Activated T-helper 9 cell treated with anti-CD3 and anti-CD28 coated beads, Interleukin-2, amount 50 U/mL, for 16 hours (primary cell): ENCODE data around the gene OTOP3.

Source experiments
- DNase-seq: peaks from one replicate; pipeline ENCODE4 v3.0.0-alpha.2; 2020; ENCODE audit warnings: low read depth

The OTOP3 gene

DNA sequence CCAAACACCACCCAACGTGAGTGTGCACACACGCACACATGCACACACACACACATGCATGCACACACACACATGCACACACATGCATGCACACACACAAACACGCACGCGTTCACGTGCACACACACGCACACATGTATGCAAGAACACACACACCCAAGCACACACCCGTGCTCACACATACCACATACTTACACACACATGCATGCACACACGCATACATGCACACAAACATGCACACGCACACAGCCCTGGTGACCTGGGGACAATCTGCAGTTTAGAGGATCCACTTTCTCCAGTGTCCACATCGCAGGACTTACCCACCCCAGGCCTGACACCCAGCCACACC lies 18.9 kb upstream of the OTOP3 start:
- DNase-seq = no peak

DNA sequence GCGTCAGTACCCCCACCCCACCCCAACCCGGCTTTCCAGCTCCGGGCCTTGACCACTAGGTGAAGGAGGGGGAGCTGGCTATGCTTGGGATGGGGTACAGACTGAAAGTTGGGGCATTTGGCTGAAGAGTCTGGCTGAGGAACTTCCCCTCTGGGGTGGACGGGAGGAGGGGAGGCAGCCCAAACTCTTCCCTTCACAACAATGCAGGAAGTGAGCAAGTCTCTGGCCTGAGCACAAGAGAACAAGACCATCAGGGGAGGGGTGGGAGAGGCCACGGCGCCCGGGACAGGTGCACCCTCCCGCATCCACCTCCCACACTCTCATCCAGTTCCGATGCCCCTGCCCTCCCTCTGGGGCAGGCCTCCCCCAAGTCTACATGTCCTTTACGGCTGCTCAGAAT lies 18.3 kb upstream of the OTOP3 start:
- no peak for DNase-seq

DNA sequence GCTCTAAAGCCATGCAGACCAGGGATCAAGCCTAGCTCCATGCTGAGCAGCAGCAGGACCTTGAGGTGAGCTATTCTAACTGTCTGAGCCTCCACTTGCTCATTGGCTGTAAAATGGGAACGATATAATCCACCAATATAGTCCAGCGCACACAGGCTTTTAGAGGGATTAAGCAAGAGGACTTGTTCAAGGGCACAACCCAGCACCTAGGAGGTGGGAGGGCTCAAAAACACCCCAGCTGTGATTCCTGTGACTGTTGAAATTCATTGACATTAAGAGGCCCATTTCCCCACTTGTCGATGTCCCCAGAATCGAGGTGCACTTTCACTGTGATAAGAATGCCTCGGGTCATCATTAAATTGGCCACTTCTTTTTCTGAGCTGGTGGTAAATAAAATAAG lies 16.8 kb upstream of the OTOP3 start:
- no peak for DNase-seq

DNA sequence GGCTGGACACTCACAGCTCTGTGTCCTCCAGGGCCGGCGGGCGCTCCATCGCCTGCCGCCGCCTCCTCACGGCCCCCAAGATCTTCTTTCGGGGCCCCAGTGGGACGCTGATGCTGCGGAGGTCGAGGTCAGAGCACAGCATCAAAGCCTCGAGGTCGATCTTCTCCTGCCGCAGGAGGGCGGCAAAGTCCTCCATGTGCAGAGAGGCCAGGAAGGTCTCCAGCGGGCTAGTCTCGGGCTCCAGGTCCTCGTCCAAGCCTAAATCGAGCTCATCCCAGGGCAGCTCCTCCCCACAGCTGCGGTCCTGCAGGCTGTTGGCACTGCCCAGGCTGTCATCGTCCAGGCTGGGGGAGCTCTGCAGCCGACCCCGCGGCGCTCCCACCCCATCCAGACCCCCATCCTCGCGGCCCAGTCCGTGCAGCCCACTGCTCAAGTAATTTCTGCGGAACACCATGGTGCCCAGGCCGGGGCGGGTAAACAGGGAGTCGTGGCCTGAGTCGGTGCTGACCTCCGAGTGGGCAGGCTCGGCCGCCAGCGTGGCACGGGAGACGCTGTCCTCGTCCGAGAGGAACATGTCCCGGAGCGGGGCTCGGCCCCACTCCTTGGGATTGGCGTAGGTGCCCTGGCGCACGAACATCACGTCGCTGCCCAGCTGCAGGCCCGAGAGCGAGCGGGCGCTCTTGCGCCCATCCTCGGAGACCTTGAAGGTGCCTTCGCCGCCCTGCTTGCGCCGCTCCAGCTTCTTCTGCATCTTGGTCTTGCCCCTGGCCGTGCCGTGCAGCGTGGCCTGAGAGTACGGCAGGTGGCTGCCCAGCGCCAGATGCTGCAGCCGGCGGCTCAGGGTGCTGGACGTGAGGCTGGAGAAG lies 16.0 kb upstream of the OTOP3 start:
- no peak for DNase-seq

DNA sequence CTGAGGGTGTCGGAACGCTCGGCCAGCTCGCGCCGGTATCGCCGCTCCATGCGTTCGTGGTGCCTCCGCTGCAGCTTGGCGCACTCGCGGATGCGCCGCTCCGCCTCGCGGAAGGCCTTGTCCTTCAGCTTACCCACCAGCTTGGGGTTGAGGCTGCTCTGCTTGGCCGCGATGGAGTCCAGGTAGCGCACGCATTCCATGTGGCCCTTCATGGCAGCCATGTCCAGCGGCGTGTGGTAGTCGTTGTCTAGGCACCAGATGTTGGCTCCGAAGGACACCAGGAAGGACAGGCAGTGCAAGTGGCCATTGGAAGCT lies 15.4 kb upstream of the OTOP3 start:
- DNase-seq = no peak

DNA sequence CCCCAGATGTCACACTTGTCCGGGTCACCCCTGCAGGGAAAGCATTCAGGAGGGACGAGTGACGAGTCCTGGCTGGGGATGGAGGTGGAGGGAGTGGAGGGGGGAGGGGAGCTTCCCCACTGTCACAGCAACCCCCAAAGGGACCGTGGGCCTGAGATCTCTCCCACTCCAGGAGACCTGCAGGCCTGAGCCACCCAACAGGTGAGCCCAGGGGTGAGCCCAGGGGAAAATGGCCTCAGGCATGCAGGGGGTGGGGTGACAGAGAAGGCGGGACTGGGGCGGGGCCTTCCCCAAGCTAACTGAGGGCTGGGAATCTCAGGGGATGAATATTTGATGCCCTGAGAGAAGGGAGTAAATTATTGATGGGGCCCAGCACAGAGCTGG lies 15.1 kb upstream of the OTOP3 start:
- no peak for DNase-seq

DNA sequence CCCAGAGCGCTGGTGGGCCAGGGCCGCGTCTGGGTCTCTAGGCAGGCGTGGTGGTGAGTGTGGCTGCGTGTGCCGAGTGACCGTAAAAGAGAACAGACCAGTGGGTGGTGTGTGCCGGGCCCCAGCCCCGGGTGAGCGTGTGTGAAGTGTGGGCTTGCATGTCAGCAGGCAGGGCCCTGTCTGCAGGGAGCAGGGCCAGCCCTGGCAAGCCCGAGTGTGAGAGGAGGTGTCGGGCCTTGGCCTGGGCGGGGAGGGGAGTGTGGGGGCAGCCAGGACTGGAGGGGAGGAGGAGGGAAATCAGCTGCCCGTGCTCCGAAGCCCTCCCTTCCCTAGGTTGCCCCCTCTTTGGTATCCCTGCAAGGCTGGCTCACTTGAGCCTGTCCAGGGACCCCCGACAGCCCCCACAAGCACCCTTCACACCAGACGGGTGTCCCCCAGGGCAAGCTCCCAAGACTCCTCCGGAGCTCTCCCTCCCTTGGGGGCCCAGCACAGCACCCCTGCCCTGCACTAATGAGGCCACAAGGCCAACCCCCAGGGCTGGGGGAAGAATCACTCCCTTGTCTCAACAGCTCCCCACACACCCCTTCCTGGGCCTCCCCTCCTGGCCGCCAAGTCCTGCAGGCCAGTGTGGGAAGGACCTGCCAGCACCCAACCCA lies 14.5 kb upstream of the OTOP3 start:
- no peak for DNase-seq

DNA sequence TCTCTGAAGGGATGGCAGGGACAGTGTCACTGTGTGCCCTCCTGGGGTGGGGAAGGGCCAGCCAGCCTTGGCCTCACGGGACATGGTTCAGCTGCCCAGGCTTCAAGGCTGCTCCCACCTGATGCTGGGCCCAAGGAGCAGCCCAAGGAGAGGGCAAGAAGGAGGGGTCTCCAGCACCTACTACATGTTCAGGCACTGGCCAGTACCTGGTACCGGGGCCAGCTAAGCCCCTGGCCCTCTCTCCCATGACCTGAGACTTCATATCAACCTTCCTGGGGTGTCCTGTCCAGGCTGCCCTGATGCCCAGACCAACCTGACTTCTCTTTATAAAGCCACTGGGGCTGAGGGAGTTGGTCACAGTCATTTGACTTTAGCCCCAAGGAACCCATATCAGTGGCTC lies 13.9 kb upstream of the OTOP3 start:
- no peak for DNase-seq

DNA sequence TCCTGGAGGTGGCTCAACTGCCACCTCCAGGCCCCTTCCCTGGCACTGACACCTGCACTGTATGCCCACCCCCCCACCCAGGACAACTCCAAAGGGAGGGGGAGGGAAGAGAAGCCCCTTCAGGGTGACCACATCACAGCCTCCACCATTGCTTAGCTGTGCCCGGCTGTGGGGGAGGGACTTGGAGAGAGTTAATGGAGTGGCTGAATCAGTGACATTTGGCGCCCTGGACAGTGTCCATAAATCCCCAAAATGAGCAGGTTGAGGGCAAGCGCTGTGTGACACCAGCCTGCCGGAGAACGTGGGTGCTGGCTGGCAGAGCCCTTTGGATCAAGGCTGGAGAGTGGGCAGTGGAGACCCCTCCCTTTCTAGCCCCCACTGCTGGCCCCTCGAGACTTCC lies 13.5 kb upstream of the OTOP3 start:
- DNase-seq = no peak

DNA sequence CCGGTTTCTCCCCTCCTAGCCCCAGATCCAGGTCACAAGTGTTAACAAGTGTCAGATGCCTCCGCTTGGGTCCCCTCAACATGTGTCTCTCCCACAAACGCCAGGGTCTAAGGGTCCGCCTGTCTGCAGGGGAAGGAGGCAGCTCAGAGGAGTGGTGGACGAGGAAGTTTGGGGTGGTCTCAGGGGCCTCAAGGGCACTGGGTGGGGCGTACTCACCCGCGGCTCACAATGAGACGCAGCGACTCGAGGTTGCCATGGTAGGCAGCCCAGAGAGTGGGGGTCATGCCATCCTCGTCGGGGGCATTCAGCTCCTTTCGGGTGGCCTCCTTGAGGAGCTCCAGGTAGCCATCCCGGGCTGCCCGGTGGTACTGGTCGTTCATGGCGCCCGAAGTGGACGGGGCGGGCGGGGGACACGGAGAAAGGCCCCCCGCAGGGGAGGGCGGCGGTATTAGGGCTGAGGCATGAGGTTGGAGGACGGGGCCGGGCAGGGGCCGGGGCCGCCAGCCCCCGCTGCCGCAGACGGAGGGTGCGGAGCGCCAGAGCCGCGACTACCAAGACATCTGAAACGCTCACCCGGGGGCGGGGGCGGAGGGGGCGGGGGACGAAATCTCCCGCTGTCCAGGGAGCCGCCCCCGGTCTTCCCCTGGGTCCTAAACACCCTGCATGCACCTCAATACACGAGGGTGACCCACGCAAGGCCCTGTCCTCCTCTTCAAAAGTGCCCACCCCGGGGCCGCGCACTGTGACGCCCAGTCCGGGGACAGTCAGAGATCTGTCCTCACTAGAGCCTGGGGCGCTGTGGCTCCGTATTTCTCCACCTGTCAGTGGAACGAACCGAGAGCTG lies 12.8 kb upstream of the OTOP3 start, which contains the start of gene USH1G:
USH1G (minus strand) TSS at position 562 of the 844 bp plus-strand sequence; CDS start at position 380, 182 bp downstream.
- no peak for DNase-seq

DNA sequence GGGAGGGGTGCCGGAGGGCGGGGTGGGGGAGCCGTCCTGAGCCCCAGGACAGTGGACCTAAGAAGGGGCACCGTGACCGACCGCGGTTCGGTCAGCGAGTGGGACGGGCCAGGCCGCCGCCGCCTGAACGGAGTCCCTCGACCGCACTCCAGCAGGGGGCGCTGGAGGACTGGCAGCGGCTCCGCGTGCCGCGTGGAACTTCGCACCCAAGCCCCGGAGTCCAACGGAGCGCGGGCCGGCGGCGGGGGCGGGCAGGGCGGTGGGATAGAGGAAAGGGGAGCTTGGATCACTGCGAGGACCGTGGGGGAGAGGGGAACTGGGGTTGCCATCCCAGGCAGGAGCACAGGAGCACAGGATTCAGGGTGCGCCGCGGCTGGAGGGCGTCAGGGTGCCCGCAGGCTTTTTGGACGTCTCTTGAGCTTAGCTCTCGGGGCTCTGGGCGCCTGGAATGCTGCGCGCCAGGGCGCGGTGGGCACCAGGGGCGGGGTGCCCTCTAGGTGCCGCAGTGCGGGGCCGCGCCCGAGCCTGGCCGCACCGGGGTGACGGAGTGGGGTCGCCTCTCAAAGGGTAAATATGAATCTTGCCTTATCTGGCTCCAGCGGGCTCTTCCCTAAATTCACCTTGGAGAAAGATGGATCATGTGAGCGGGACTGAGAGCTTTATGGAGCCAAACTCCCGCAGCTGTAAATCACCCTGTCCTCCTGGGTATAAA lies 12.0 kb upstream of the OTOP3 start:
- peak; percentile 58 for DNase-seq

DNA sequence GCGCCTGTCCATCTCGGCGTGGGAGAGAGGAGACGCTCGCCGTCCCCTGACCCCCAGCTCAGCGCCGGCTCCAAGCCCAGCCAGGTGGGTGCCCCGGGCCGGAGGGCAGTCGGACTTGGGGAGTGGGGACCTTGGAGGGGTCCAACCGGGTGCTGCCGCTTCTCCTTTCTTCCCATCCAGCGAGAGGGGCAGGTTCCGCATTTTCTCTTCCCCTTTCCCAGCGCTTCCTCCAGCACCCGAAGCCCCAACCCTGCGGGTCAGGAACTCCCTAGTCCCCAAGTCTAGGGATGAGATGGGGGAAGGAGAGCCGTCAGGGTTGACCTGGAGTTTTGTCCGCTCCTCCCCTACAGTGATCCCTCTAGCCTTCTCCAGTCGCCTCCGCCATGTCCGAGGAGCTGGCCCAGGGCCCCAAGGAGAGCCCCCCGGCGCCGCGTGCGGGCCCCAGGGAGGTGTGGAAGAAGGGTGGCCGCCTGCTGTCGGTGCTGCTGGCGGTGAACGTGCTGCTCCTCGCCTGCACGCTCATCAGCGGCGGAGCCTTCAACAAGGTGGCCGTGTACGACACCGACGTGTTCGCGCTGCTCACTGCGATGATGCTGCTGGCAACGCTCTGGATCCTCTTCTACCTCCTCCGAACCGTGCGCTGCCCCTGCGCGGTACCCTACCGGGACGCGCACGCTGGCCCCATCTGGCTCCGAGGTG lies 11.3 kb upstream of the OTOP3 start, which contains the start of gene OTOP2:
OTOP2 (plus strand) TSS at position 24 of the 699 bp plus-strand sequence; CDS start at position 384, 360 bp downstream.
- DNase-seq = no peak

DNA sequence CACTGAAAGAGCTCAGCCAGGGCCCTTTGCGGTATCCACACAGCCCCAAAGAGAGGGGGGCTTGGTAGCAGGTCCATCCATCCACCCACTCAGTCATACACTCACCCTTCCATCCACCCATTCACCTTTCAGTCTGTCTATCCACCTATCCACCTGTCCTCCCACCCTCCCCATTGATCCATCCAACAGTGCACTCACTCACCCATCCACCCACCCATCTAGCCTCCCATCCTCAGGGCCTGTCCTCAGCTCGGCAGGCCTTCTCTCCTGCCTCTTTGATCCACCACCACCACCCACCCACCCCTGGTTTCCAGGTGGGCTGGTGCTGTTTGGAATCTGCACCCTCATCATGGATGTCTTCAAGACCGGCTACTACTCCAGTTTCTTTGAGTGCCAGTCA lies 10.5 kb upstream of the OTOP3 start:
- no peak for DNase-seq

DNA sequence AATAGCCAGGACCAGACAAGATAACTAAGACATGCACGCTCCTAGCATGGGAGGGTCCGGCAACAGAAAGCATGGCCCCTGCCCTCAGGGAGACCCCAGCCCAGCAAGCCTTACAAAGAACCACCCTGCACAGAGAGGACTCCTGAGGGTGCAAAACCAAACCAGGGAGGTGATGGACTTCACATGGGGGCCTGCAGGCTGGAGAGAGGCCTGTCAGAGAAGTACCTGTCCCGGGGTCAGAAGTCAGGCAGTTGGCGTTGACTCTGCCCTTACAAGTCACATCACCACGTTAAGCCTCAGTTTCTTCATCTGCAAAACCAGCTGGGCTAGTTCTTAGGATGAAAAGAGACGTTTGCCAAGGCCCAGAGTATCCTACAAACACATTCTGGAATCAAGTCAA lies 6.9 kb upstream of the OTOP3 start:
- DNase-seq = no peak

DNA sequence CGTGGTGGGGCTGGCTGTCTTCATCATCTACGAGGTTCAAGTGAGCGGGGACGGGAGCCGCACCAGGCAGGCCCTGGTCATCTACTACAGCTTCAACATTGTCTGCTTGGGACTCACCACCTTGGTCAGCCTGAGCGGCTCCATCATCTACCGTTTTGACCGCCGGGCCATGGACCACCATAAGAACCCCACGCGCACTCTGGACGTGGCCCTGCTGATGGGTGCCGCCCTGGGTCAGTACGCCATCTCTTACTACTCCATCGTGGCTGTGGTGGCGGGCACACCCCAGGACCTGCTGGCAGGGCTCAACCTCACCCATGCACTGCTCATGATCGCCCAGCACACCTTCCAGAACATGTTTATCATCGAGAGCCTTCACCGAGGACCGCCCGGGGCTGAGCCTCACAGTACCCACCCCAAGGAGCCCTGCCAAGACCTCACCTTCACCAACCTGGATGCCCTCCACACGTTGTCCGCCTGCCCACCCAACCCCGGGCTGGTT lies 5.1 kb upstream of the OTOP3 start:
- DNase-seq = no peak

DNA sequence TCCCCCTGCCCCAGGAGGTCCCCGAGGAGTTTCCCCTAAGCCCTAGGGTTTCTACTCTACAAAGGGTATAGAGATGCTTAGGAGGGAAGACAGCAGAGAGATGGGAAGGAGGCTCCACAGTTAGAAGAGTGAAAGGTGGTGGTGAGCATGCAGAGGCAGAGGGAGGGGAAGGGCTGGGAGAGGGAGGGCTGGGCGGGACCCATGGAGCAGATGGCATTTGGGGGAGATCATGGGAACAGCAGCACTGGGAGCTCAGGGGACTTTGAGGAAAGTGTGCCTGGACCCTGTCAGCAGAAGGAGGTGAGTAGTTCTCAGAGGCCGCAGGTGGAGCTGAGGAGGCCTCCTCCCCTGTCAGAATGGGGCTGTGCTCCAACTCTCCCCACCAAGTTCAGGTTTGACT lies 650 bp upstream of the OTOP3 start:
- DNase-seq = no peak

DNA sequence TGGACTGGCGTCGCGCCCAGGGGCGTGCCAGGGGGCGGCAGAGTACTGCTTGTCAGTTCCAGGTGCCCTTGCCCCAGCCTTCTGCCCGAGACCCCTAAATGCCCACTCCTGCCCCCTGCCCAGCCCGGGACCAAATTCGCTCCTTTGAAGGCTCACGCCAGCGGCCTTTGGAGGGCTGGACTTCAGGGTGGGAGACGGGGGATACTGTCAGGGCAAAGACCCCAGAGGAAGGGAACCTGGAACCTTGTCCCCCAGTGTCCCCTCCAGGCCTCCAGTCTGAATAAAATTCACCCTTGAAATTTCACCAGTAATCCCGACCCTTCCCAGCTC lies 737 bp downstream of the OTOP3 start:
- DNase-seq = no peak

DNA sequence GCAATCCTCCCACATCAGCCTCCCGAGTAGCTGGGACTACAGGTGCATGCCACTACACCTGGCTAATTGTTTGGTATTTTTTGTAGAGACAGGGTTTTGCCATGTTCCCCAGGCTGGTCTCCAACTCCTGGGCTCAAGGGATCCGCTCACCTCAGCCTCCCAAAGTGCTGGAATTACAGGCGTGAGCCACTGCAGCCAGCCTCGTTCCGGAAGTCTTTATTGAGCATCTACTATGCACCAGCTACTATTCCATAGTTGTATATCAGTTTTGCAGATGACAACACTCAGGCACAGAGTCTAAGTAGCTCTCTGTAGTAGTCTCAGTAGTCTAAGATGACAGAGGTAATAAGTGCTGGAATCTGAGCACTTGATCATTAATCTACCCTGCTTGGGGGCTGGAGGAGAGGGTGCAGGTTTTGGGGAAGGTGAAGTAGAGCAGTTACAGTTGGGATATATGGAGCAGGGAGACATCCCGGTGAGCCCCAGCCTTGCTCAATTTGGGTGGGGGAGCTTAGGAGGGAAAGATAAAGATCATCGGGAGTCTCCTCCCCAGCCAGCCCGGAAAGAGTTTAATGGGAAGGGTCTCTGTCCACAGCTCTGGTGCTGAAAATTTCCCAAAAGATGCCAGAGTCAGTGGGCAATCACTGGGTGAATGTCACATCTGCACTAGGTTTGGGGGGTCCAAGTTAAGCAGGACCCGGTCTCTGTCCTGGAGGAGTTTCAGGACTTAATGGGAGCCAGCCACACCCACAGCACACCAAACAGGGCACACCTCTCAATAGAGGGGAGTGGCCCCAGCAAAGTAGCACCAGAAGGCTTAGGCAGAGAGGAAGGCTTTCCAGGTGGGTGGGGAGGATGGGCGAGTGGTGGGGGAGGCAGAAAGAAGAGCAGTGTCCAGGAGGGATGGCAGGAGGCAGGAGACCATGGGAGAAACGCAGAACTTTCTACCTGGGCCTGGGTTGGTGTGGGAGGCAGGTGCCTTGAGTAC lies 1.7 kb downstream of the OTOP3 start:
- DNase-seq = no peak

DNA sequence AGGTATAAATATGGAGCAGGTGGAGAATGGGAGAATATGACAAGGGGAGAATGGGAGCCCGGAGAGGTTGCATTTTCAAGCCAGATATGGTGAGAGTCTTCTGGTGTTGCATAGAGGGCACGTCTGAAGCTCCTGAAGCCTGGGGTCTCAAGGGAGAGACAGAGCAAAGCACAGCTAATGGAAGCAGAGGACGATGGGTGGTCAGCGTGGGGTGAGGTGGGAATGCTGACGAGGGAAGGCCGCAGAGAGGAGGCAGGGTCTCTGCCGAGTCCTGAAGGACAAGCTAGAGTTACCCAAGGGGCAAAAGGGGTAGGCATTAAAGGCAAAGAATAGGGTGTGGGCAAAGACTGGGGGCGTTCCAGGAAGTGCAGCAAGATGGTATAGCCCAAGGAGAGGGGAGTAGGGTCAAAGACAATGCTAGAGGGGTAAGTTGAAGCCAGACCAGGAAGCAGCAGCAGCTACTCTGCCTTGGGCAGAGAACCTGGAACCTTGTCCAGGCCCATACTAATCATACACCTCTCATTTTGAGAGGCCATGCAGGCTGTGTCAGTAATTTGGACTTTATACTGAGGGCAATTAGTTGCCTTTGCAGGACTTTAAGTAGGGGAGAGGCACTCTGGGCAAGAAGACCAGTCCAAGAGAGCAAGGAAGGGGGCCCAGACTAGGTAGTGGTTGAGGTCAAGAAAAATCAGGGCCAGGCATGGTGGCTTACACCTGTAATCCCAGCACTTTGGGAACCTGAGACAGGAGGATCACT lies 2.7 kb downstream of the OTOP3 start:
- no peak for DNase-seq

DNA sequence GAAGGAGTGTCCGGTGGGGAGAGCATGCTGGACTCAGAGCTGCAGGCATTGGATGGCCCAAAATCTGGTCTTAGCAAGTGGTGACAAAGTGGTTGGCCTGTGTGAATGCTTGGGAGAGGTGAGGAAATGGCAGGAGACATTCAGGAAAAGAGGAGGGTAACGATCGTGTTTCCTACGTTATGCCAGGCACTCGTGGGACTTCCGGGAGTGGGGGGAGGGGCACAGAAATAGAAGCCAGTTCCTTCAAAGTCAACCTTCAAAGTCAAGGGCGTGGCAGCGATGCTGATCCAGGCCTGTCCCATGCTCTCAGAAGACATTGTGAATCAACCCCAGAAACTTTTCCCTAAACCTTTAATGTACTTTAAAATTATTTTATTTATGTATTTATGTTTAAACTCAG lies 3.8 kb downstream of the OTOP3 start:
- no peak for DNase-seq
